Right atrium auricular region (tissue), 2 donors: ENCODE measurements around the gene LAMP5. TPM values are rescaled to one million over a fixed set of nuclear protein-coding genes. Genes with fewer than 3 reads are reported as not detected.

ENCODE experiments used
- DNase-seq: peaks from one replicate; pipeline ENCODE4 v3.0.0-alpha.2; 2019; ENCODE audit warnings: low spot score
- H3K27ac ChIP-seq, 2 donors: fragments of 200-600 bp; sonication (generic); 1 replicate in 1 of 2; 2 replicates in 1 of 2; pipeline ENCODE4 v1.5.1; 2016 to 2019
- H3K27me3 ChIP-seq, 2 donors: fragments of 200-600 bp; sonication (generic); one replicate each; pipeline versions ENCODE4 v1.5.1 to v1.6.0; 2017 to 2019
- H3K36me3 ChIP-seq: fragments of 200-600 bp; sonication (generic); one replicate; pipeline ENCODE4 v1.5.1; 2016
- H3K4me1 ChIP-seq, 2 donors: fragments of 200-600 bp; sonication (generic); one replicate each; pipeline versions ENCODE4 v1.5.1 to v1.6.0; 2017 to 2019
- H3K4me3 ChIP-seq, 2 donors: fragments of 200-600 bp; sonication (generic); 1 replicate in 1 of 2; 2 replicates in 1 of 2; pipeline ENCODE4 v1.5.1; 2017 to 2019; ENCODE audit warnings: mild to moderate bottlenecking in 1 of 2, moderate library complexity in 1 of 2
- H3K9me3 ChIP-seq, 2 donors: fragments of 200-600 bp; sonication (generic); one replicate each; pipeline ENCODE4 v1.5.1; 2019
- CTCF ChIP-seq, 2 donors: fragments of 200-600 bp; sonication (generic); IDR thresholded peaks; one replicate each; pipeline ENCODE4 v1.5.1; 2019; ENCODE audit warnings: antibody characterized with exemption in 2 of 2
- total RNA-seq, 2 donors: library from RNA; depleted of rRNA; stranded (reverse); fragments of >200 nt; gene quantifications; one replicate each; pipeline ENCODE4 v1.1.0, GENCODE V29; 2016

LAMP5 gene
- total RNA-seq, 2 donors from 2014 or later: not detected

GRCh38 chr20:9508240-9508661 lies 6.1 kb upstream of the LAMP5 start:
- Histone ChIP-seq H3K4me1 (peaks cover 0 to 17% of the 10 kb centered on the region in 2 donors), H3K4me3 (no peak overlapping the region), H3K9me3 (no peaks in the 10 kb centered on the region), H3K36me3 (no peaks in the 10 kb centered on the region), H3K27ac (no peak overlapping the region), H3K27me3 (peaks cover 3 to 5% of the 10 kb centered on the region in 2 donors)
- DNase-seq: no peak
- no peak for TF ChIP-seq CTCF (IDR thresholded peaks at IDR 0.05)

DNA sequence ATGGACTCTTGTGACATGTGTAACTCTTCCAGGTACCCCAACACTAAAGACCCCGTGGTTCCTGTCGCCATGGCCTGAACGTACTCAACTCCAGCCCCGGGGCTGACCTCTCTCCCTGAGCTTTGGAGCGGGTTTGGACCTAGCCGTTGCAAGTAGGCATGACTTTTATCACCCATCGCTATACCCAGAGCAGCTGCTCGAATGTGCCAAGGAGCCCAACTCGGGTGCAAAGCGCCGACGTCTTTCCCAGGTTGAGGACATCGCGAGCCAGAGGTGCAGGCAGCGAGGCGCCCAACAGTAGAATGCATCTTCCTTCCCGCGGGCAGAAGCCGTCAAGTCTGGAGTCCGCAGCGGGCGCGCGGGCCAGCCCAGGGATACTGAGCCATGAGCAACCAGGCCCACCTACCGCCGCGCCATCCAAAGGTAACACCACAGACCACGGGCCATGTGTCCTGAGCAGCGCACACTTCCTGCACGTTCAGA lies 5.7 kb upstream of the LAMP5 start:
- Histone ChIP-seq H3K27me3 (peaks cover 3 to 5% of the 10 kb centered on the region in 2 donors), H3K4me1 (peaks cover 0 to 17% of the 10 kb centered on the region in 2 donors), H3K27ac (no peak overlapping the region), H3K4me3 (no peak overlapping the region), H3K9me3 (no peaks in the 10 kb centered on the region), H3K36me3 (no peaks in the 10 kb centered on the region)
- DNase-seq: no peak
- TF ChIP-seq CTCF (IDR thresholded peaks at IDR 0.05): no peak

GRCh38 chr20:9509246-9509645 lies 5.1 kb upstream of the LAMP5 start:
- peaks cover 0 to 22% of the 10 kb centered on the region in 2 donors for H3K4me1 ChIP-seq
- H3K9me3 ChIP-seq: no peaks in the 10 kb centered on the region
- no peak for TF ChIP-seq CTCF (IDR thresholded peaks at IDR 0.05)
- no peaks in the 10 kb centered on the region for H3K36me3 ChIP-seq
- peaks cover 3 to 9% of the 10 kb centered on the region in 2 donors for H3K27me3 ChIP-seq
- H3K4me3 ChIP-seq: no peak overlapping the region
- DNase-seq: no peak
- H3K27ac ChIP-seq: no peak overlapping the region

GRCh38 chr20:9510911-9511310 lies 3.5 kb upstream of the LAMP5 start:
- Histone ChIP-seq H3K36me3 (no peaks in the 10 kb centered on the region), H3K27ac (no peak overlapping the region), H3K4me1 (peaks cover 0 to 38% of the 10 kb centered on the region in 2 donors), H3K27me3 (peaks cover 13% of the 10 kb centered on the region in 2 donors), H3K9me3 (no peaks in the 10 kb centered on the region), H3K4me3 (no peak overlapping the region)
- no peak for TF ChIP-seq CTCF (IDR thresholded peaks at IDR 0.05)
- DNase-seq: no peak

DNA sequence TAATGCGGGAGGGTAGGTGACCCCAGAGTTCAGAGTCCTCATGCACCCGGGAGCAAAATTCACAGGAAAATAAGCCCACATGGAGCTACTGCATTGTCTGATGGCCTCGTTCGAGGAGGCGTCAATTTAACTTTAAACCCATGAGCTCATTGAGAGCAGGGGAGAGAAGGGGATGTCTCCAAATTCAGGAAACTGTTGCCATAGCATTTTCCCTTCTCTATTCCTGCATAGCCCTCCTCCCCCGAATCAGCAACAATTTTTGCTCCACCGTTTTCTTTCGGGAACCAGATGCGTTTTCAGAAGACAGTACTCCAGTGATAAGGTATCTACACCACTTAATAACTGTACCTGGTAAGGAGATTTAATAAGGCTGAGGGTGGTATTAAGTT lies 324 bp upstream of the LAMP5 start:
- Histone ChIP-seq H3K4me1 (peaks cover 0 to 31% of the 10 kb centered on the region in 2 donors), H3K27me3 (peaks cover 13 to 14% of the 10 kb centered on the region in 2 donors), H3K27ac (no peak overlapping the region), H3K9me3 (no peaks in the 10 kb centered on the region), H3K36me3 (no peaks in the 10 kb centered on the region), H3K4me3 (no peak overlapping the region)
- no peak for TF ChIP-seq CTCF (IDR thresholded peaks at IDR 0.05)
- DNase-seq: no peak

DNA sequence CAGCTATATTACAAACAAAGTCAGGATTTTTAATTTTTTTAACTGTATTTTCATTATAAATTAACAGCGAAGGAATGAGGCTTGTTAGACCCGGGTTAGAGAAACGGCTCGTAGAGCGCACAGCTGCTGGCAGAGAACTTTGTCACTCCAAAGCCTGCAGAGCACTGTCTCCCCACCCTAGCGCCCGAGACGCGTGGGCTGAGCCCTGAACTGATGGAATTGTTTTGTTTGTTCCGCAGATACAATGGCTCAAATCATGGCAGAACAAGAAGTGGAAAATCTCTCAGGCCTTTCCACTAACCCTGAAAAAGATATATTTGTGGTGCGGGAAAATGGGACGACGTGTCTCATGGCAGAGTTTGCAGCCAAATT lies 810 bp downstream of the LAMP5 start:
- Histone ChIP-seq H3K4me3 (peak overlapping the region in 1 of 2 donors; percentile 31), H3K36me3 (no peaks in the 10 kb centered on the region), H3K9me3 (no peaks in the 10 kb centered on the region), H3K27ac (no peak overlapping the region), H3K4me1 (peaks cover 0 to 31% of the 10 kb centered on the region in 2 donors), H3K27me3 (peaks cover 13 to 14% of the 10 kb centered on the region in 2 donors)
- no peak for DNase-seq
- TF ChIP-seq CTCF (IDR thresholded peaks at IDR 0.05): no peak
